Subcutaneous preadipocyte (primary cell): ENCODE data around the gene LONP1. TPM values are rescaled to one million over a fixed set of nuclear protein-coding genes. Genes with fewer than 3 reads are reported as not detected.

ENCODE experiments used
- total RNA-seq: library from RNA; depleted of rRNA; stranded (reverse); fragments of >200 nt; gene quantifications from 2 replicates; pipeline ENCODE4 v1.2.3, GENCODE V29; 2012

LONP1 gene
- total RNA-seq, result 51.4 and 71.4 TPM in 2 replicates

GRCh38 chr19:5719961-5720790, at the start of gene LONP1, which contains the start of gene CATSPERD:
Gene LONP1, minus strand, starts transcription at chr19:5720146. Its CDS starts 14 bp downstream, at chr19:5720132.
Gene CATSPERD, plus strand, starts transcription at chr19:5720637. Its CDS starts 101 bp downstream, at chr19:5720738.

GRCh38 chr19:5690125-5690954, 29.6 kb downstream of the LONP1 start, which contains the start of gene RPL36:
Gene RPL36, plus strand, starts transcription at chr19:5690295. Its CDS starts 213 bp downstream, at chr19:5690508.

GRCh38 chr19:5680437-5681368, 39.2 kb downstream of the LONP1 start, which contains the start of the genes HSD11B1L and MICOS13:
Gene HSD11B1L, plus strand, starts transcription at chr19:5681027. Its CDS starts 3,806 bp downstream, at chr19:5684833.
Gene MICOS13, minus strand, starts transcription at chr19:5680516. Its CDS starts 30 bp downstream, at chr19:5680486.

Other genes starting within 250 kb of the LONP1 start
- under 0.01 TPM in 1 of 2 replicates, not detected in the other for gene TINCR, start 152.2 kb downstream of the LONP1 start, total RNA-seq
- 27.9 and 45.0 TPM in 2 replicates for gene SAFB2, start 97.4 kb downstream of the LONP1 start, total RNA-seq
- gene SAFB, start 97.1 kb downstream of the LONP1 start, total RNA-seq, result 33.8 and 54.7 TPM in 2 replicates
- gene MICOS13, start 39.6 kb downstream of the LONP1 start, total RNA-seq, result 28.3 and 37.5 TPM in 2 replicates
- 4.7 and 11.4 TPM in 2 replicates for gene HSD11B1L, start 39.1 kb downstream of the LONP1 start, total RNA-seq
- gene RPL36, start 29.9 kb downstream of the LONP1 start, total RNA-seq, result 291 and 466 TPM in 2 replicates
- not detected in 2 replicates for gene CATSPERD, start 491 bp upstream of the LONP1 start, total RNA-seq
- 0.37 and 0.78 TPM in 2 replicates for gene PRR22, start 64.6 kb upstream of the LONP1 start, total RNA-seq
- 44.4 and 48.9 TPM in 2 replicates for gene DUS3L, start 71.0 kb upstream of the LONP1 start, total RNA-seq
- 0.20 TPM in 1 of 2 replicates, not detected in the other for gene NRTN, start 84.9 kb upstream of the LONP1 start, total RNA-seq
- gene FUT6, start 119.6 kb upstream of the LONP1 start, total RNA-seq, result not detected in 2 replicates
- gene FUT3, start 131.3 kb upstream of the LONP1 start, total RNA-seq, result not detected in 2 replicates
- not detected in 2 replicates for gene FUT5, start 150.4 kb upstream of the LONP1 start, total RNA-seq
- 216 and 438 TPM in 2 replicates for gene NDUFA11, start 183.6 kb upstream of the LONP1 start, total RNA-seq
- gene VMAC, start 184.7 kb upstream of the LONP1 start, total RNA-seq, result 4.3 and 5.5 TPM in 2 replicates
- 4.9 and 5.5 TPM in 2 replicates for gene CAPS, start 194.1 kb upstream of the LONP1 start, total RNA-seq